ENCODE measurements around the gene BOC.

The BOC gene

GRCh38 chr3:113225286-113225685 lies 13.9 kb downstream of the BOC start:
- Histone ChIP-seq H3K4me2 (ENCODE audit: insufficient read depth, low read length) (no peak overlapping the region), H3K79me2 (ENCODE audit: insufficient read depth, low read length) (no peaks in the 10 kb centered on the region), H3K27ac (ENCODE audit: low read length) (no peak overlapping the region), H3K4me3 (ENCODE audit: low read depth in 1 of 2, low read length in 2 of 2) (no peak overlapping the region), H3K4me1 (ENCODE audit: insufficient read depth, low read length) (peaks cover 14% of the 10 kb centered on the region), H3K9ac (ENCODE audit: low read depth, low read length) (no peak overlapping the region), H2AFZ (ENCODE audit: low read depth, low read length) (no peak overlapping the region), H3K9me3 (ENCODE audit: insufficient read depth, low read length, severe bottlenecking) (no peaks in the 10 kb centered on the region), H4K20me1 (ENCODE audit: insufficient read depth, low read length) (no peaks in the 10 kb centered on the region), H3K36me3 (ENCODE audit: insufficient read depth, low read length) (no peaks in the 10 kb centered on the region), H3K27me3 (ENCODE audit: insufficient read depth, low read length, poor library complexity) (peaks cover 4% of the 10 kb centered on the region)
- ATAC-seq (ENCODE audit: insufficient read depth, low read depth) (no peak), DNase-seq (no peak)
- TF ChIP-seq EZH2 (IDR thresholded peaks at IDR 0.05; ENCODE audit: borderline replicate concordance, low read depth, low read length, severe bottlenecking) (no peak), CTCF (IDR thresholded peaks at IDR 0.05; ENCODE audit: borderline replicate concordance, extremely low read depth, low read length, poor library complexity, severe bottlenecking) (no peak)

GRCh38 chr3:113226491-113226890 lies 15.1 kb downstream of the BOC start:
- H3K4me1 ChIP-seq (ENCODE audit: insufficient read depth, low read length), result peaks cover 14% of the 10 kb centered on the region
- ATAC-seq (ENCODE audit: insufficient read depth, low read depth) (no peak), DNase-seq (no peak)
- TF ChIP-seq CTCF (IDR thresholded peaks at IDR 0.05; ENCODE audit: borderline replicate concordance, extremely low read depth, low read length, poor library complexity, severe bottlenecking), result no peak
- TF ChIP-seq EZH2 (IDR thresholded peaks at IDR 0.05; ENCODE audit: borderline replicate concordance, low read depth, low read length, severe bottlenecking), result no peak
- no peak overlapping the region for H3K4me3 ChIP-seq (ENCODE audit: low read depth in 1 of 2, low read length in 2 of 2)
- no peak overlapping the region for H3K4me2 ChIP-seq (ENCODE audit: insufficient read depth, low read length)
- no peak overlapping the region for H3K27ac ChIP-seq (ENCODE audit: low read length)
- H3K79me2 ChIP-seq (ENCODE audit: insufficient read depth, low read length), result no peaks in the 10 kb centered on the region
- H3K27me3 ChIP-seq (ENCODE audit: insufficient read depth, low read length, poor library complexity), result peaks cover 4% of the 10 kb centered on the region
- no peaks in the 10 kb centered on the region for H3K9me3 ChIP-seq (ENCODE audit: insufficient read depth, low read length, severe bottlenecking)
- H4K20me1 ChIP-seq (ENCODE audit: insufficient read depth, low read length), result no peaks in the 10 kb centered on the region
- H2AFZ ChIP-seq (ENCODE audit: low read depth, low read length), result no peak overlapping the region
- H3K36me3 ChIP-seq (ENCODE audit: insufficient read depth, low read length), result no peaks in the 10 kb centered on the region
- no peak overlapping the region for H3K9ac ChIP-seq (ENCODE audit: low read depth, low read length)

- Histone ChIP-seq H3K27me3 (ENCODE audit: insufficient read depth, low read length, poor library complexity) (peaks cover 4% of the 10 kb centered on the region), H3K9me3 (ENCODE audit: insufficient read depth, low read length, severe bottlenecking) (no peaks in the 10 kb centered on the region), H3K79me2 (ENCODE audit: insufficient read depth, low read length) (no peaks in the 10 kb centered on the region), H3K4me3 (ENCODE audit: low read depth in 1 of 2, low read length in 2 of 2) (no peak overlapping the region), H4K20me1 (ENCODE audit: insufficient read depth, low read length) (no peaks in the 10 kb centered on the region), H3K4me1 (ENCODE audit: insufficient read depth, low read length) (peaks cover 9% of the 10 kb centered on the region), H2AFZ (ENCODE audit: low read depth, low read length) (no peak overlapping the region), H3K9ac (ENCODE audit: low read depth, low read length) (no peak overlapping the region), H3K27ac (ENCODE audit: low read length) (no peak overlapping the region), H3K4me2 (ENCODE audit: insufficient read depth, low read length) (no peak overlapping the region), H3K36me3 (ENCODE audit: insufficient read depth, low read length) (no peaks in the 10 kb centered on the region)
- ATAC-seq (ENCODE audit: insufficient read depth, low read depth) (no peak), DNase-seq (no peak)
- TF ChIP-seq EZH2 (IDR thresholded peaks at IDR 0.05; ENCODE audit: borderline replicate concordance, low read depth, low read length, severe bottlenecking), result no peak
- no peak for TF ChIP-seq CTCF (IDR thresholded peaks at IDR 0.05; ENCODE audit: borderline replicate concordance, extremely low read depth, low read length, poor library complexity, severe bottlenecking)
Measured at GRCh38 chr3:113227146-113227545, 15.8 kb downstream of the BOC start.
